Cardiac septum (tissue), 1 donor: ENCODE measurements around the gene IL17B. TPM values are rescaled to one million over a fixed set of nuclear protein-coding genes. Genes with fewer than 3 reads are reported as not detected.

Experiments used
- DNase-seq: peaks from one replicate; pipeline ENCODE4 v3.0.0-alpha.2; 2020; ENCODE audit warnings: low spot score
- intact Hi-C: fragments of 100-400 bp; cut with DNase I; formaldehyde crosslinking; loops from one replicate; pipeline ENCODE4 v1.14.0; 2022
- long read RNA-seq: library from polyadenylated mRNA; unstranded; transcript quantifications from one replicate; pipeline ENCODE4 v2.0.0, GENCODE V29; 2021
- total RNA-seq: library from RNA; stranded (reverse); fragmentation: NEBNext Ultra II Directional; extraction: Animal tissue kit (Norgen Biotek cat#: 25700); gene quantifications from one replicate; pipeline ENCODE4 v1.2.1, GENCODE V29; 2021
- donor health status: DM: no; HTN: no; CAD: no.

The IL17B gene
- total RNA-seq, result not detected
- long read RNA-seq, partial matches to known transcripts, result 0 of 2 reads
- long read RNA-seq, other reads (novel, unspliced or antisense), result 2 of 2 reads

DNA sequence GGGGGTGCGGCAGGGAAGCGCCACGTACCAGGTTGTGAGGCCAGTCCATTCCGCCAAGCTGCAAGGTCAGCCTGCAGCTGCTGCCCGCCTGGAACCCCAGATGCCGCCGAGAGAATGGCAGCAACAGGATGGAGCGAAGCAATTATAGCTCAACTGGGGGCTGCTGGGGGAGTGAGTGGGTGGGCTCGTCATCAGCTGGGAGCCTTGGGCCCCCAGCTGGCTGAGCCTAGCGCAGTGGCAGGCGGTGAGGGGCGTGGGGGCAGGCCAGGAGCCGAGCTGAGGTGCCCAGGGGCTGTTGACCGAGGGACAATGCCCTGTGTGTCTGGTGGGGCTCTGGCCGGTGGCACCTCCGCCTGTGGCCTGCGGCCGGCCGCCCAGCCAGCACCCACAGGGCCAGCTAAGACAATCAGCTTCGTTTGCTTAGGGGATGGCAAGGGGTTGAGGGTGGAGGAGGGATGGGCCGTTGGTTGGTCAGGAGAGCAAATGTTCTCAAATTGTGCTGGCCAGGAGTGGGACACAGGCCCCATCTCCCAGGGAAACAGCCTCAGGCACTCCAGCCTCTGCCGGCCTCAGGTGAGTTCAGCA, at the start of gene IL17B:
IL17B (minus strand) TSS at position 116 of the 585 bp plus-strand sequence; CDS start at position 49, 67 bp downstream.
- intact Hi-C loops, result no loop called here
- peak; percentile 72 for DNase-seq

GRCh38 chr5:149428032-149428431, 48.9 kb upstream of the IL17B start:
- intact Hi-C loops, result no loop called here
- DNase-seq, result no peak

GRCh38 chr5:149427374-149427773, 48.3 kb upstream of the IL17B start:
- no peak for DNase-seq
- intact Hi-C loops, result no loop called here

GRCh38 chr5:149426931-149427330, 47.8 kb upstream of the IL17B start:
- no peak for DNase-seq
- intact Hi-C loops, result no loop called here

DNA sequence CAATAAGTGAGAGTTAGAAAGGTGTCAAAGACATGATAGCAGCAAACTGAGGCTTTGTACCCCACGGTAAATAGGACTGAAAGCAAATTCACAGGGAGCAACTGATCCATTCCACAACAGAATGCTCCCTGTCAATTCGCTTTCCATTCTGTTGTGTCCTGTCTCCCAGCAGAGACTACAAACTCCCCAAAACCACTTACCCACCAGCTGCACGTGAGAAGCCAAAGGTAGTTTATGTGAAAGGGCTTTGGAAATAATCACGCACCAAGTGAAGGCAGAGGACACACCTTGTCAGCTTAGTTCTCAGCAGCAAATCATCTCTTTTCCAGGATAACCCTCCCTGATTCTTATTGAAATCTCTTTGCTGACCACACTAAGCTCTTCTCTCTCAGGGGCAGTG, 46.6 kb upstream of the IL17B start:
- DNase-seq, result no peak
- intact Hi-C loops, result no loop called here

- no peak for DNase-seq
- intact Hi-C loops, result no loop called here
Measured at GRCh38 chr5:149424371-149425315, 45.6 kb upstream of the IL17B start.

GRCh38 chr5:149423794-149424268, 44.7 kb upstream of the IL17B start:
- DNase-seq, result peak; percentile 90
- intact Hi-C loops, result no loop called here

- intact Hi-C loops, result no loop called here
- DNase-seq, result peak; percentile 79
Measured at GRCh38 chr5:149423049-149423793, 44.1 kb upstream of the IL17B start.

GRCh38 chr5:149422366-149423048, 43.4 kb upstream of the IL17B start:
- intact Hi-C loops, result no loop called here
- peak; percentile 90 for DNase-seq

DNA sequence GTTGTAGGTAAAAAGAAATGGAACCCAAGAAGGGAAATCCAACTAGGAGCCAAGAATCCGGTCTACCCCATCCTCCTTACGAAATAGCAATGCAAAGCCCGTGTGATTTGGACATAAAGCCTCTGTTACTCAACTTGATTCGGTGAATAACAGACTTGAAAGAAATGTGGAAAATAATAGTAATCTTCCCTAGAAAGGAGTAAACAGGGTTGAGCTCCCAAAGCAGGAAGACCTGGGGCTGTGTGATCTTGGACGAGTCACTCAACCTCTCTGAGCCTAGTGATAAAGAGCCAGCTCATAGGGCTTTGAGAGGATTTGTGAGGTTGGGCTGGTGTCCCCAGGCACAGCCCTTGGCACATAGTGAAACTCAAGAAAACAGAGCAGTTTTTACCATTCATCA, 42.7 kb upstream of the IL17B start:
- DNase-seq, result no peak
- intact Hi-C loops, result no loop called here

DNA sequence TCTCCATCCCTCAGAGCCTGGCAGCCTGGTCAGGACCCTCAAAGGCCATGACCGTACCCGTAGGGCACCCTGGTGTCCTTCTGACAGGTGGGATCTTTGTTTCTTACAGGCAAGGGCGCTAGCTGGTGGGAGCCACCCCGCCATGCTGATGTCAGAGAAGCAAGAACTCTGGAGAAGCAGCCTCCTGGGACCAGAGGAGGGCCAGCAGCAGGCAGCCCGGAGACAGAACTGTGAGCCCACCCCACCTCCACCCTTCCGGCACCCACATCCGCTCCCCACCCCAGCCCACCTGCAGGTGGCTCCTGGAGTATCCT, 42.2 kb upstream of the IL17B start:
- intact Hi-C loops, result no loop called here
- DNase-seq, result no peak

DNA sequence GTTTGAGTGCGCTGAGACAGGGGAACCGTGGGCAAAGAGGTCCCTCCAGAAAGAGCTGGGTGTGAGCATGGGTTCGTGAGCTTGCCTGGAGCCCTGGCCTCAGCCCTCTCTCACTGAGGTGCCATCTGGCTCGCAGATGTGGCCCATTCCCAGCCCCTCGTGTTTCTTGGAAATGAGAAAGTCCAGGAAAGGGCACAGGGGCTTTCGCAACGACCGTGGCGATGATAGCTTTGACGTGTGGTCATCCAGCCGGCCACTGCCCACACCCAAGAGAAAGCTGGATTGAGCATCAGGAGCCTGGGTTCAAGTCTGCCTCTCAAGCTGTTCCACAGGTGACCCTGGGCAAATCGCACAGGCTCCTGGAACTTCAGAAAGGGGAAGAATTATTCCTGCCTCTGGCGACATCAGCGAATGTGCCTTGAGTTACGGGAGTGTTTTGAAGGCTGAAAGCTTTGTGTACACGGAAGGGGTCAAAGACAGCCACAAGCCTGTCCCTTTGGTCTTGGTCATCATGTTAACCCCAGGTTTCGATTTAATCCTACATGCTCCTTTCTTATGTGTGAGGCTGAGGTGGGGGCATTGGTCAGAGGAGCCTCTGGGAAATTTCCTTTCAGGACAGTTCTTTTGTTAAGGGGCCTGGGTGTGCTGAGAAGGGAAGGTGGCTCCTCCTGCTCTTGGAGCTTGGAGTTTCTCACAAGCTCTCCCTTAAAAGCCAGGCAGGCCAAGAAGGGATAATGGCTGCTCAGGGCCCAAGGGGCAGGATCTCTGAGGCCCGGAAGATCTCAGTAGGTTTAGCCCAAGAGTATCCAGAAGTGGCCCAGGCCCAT, 41.7 kb upstream of the IL17B start:
- no peak for DNase-seq
- intact Hi-C loops, result no loop called here

DNA sequence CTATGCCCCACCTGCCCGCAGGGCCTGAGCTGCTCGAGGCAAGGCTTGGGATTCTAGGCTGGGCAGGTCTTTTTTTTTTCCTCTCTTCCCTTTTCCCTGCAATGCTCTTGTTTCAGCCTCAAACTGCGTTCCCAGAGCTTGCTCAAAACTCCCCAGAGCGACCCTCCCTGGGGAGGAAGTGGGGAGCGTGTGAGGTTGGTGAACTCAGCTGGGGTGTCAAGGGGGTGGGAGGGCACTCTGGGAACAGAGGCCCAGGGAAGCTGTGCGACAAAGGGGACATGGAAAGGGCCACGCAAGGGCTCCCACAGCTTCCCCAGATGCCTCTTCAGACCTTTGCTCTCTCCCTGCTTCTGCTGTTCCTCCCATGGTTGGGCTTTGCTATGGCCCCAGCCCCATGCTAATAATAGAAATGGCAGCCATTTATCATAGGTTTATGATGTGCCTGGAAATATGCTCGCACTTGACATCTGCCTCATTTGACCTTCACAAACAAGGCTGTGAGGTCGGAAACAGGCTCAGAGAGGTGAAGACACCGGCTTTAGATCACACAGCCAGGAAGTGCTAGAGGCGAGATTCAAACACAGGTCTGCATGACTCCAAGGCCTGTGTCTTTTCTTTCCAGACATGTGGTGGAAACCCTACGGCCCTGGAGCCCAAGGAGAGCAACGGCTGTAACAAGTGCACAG, 40.9 kb upstream of the IL17B start:
- intact Hi-C loops, result no loop called here
- DNase-seq, result no peak

GRCh38 chr5:149419532-149419858, 40.4 kb upstream of the IL17B start:
- DNase-seq, result no peak
- intact Hi-C loops, result no loop called here

DNA sequence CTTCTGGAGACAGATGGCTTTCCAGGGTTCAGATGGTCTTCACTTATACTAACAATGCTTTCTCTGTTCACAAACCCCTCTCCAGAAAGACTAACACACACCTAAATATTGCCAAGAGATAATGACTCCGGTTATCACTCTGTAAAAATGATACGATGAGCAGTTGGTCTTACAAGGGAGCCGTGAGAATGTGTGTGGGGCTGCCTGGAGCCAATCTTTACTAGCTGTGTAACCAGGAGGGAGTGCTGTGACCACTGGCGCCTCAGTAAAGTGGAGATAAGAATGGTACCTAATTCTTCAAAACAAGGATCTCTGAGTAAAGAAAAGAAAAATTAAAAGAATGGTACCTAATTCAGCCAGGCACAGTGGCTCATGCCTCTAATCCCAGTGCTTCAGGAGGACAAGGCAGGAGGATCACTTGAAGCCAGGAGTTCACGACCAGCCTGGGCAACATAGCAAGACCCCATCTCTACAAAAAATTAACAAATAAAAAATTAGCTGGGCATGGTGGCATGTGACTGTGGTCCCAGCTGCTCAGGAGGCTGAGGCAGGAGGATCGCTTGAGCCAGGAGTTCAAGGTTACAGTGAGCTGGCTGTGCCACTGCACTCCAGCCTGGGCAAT, 39.9 kb upstream of the IL17B start:
- intact Hi-C loops, result no loop called here
- no peak for DNase-seq

GRCh38 chr5:149417711-149418368, 38.7 kb upstream of the IL17B start:
- intact Hi-C loops, result no loop called here
- no peak for DNase-seq

DNA sequence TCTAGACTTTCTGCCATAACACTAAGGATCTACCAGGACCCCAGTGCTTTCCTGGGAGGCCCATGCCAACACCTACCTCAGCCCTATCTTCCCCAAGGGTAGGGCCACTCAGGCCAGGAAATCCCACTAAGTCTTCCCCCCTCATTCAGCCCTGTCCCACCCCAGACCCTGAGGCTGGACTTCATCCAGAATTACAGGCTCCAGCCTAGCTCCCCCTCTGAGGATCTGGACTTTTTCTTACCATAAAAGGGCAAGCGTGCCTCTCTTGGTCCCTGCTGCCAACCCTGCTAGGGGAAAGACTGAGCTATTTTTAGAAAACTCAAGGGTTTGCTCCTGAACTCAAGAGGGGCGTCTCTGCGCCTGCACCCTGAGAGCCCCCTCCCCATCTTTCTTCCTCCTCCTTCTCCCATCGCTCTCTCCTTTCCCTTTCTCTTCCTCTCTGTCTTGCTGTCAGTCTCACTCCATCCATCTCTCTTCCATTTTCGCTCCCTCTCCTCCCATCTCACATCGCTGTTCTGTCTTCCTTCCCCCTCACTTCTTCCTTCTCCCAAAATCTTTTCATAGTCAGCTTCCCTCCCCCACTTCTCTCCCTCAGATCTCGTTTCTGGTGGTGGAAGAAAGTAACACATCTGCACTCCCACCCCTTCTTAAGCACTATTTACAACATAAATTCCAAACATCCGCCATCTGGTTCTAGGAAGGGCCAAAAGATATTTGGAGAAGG, 38.1 kb upstream of the IL17B start:
- no peak for DNase-seq
- intact Hi-C loops, result no loop called here
